HCT116 (cell line): ENCODE data around the gene ZNF655. TPM values are rescaled to one million over a fixed set of nuclear protein-coding genes. Genes with fewer than 3 reads are reported as not detected.
"Not testable (repeated sequence)": the region's sequence is repeated elsewhere in the genome, so short reads cannot be mapped to it uniquely, and the experiment has no call there.

Source experiments
- ATAC-seq: fragments of 200-7000 bp; cut with Tn5 transposase; 2 replicates; pipeline ENCODE4 v1.9.1; 2020; ENCODE audit warnings: mild to moderate bottlenecking, moderate library complexity
- BruUV-seq: library from RNA; stranded (reverse); fragments of 400-500 nt; replicated peaks from 2 replicates; lab custom pipeline; 2021; lab: Mats Ljungman, UMichigan
- CTCF ChIA-PET: fragments of 300-600 bp; sonication (Branson Sonifier 250); formaldehyde crosslinking; loops from one replicate; lab custom pipeline; 2021; ENCODE audit warnings: antibody characterized with exemption; lab: Charles Lee
- POLR2A ChIA-PET: fragments of 300-600, 350-600 bp; sonication (Branson Sonifier 250); formaldehyde crosslinking; loops from one replicate; lab custom pipeline; 2021; ENCODE audit warnings: antibody characterized with exemption; lab: Charles Lee
- RAD21 ChIA-PET, 2 experiments: fragments of 300-600 bp; sonication (Branson Sonifier 250); formaldehyde crosslinking; loops; one replicate each; lab custom pipeline; 2023; ENCODE audit warnings: low total read pairs in 2 of 2; ENCODE audit not compliant: uncharacterized antibody in 2 of 2, unreplicated experiment in 2 of 2, low non-redundant PET in 1 of 2; lab: Charles Lee
- DNase-seq: peaks from one replicate; pipeline ENCODE4 v3.0.0-alpha.2; 2010; ENCODE audit warnings: low read depth, low spot score
- H2AFZ ChIP-seq: fragments of 200-600 bp; shearing (Covaris generic), sonication (generic); 2 replicates; pipeline ENCODE4 v1.6.1; 2017; ENCODE audit warnings: low read depth, mixed run types, mixed read lengths, antibody characterized with exemption, low read length; ENCODE audit not compliant: poor library complexity, severe bottlenecking
- H3K27ac ChIP-seq: 2 replicates; pipeline ENCODE4 v1.5.1; 2012; ENCODE audit warnings: low read depth, low read length
- H3K27me3 ChIP-seq: fragments of 200-600 bp; sonication (generic); 2 replicates; pipeline ENCODE4 v1.6.1; 2016; ENCODE audit warnings: mixed run types, low read length, mixed read lengths; ENCODE audit not compliant: insufficient read depth
- H3K36me3 ChIP-seq, 2 experiments: fragments of 200-500 bp in 1 of 2; fragments of 200-600 bp in 1 of 2; sonication (Bioruptor generic) in 1 of 2; sonication (generic) in 1 of 2; 2 replicates each; pipeline versions ENCODE4 v1.5.1 to v1.6.1; 2014 to 2016; ENCODE audit warnings: low read length in 2 of 2, inconsistent platforms in 1 of 2, mixed read lengths in 1 of 2, mixed run types in 1 of 2; ENCODE audit not compliant: insufficient read depth in 2 of 2, control insufficient read depth in 1 of 2
- H3K4me1 ChIP-seq, 2 experiments: fragments of 200-600 bp in 1 of 2; sonication (generic) in 1 of 2; 2 replicates each; pipeline versions ENCODE4 v1.5.1 to v1.6.1; 2012 to 2017; ENCODE audit warnings: low read length in 2 of 2, inconsistent platforms in 1 of 2, mild to moderate bottlenecking in 1 of 2, mixed read lengths in 1 of 2, mixed run types in 1 of 2, moderate library complexity in 1 of 2; ENCODE audit not compliant: insufficient read depth in 2 of 2, control insufficient read depth in 1 of 2
- H3K4me2 ChIP-seq: fragments of 200-600 bp; sonication (generic); 2 replicates; pipeline ENCODE4 v1.6.1; 2017; ENCODE audit warnings: mixed run types, low read length, mixed read lengths
- H3K4me3 ChIP-seq, 2 experiments: fragments of 200-600 bp in 1 of 2; sonication (generic) in 1 of 2; replicated peaks in 1 of 2; 2 replicates each; pipeline ENCODE4 v1.5.1; 2011 to 2016; ENCODE audit warnings: low read length in 2 of 2, control low read depth in 1 of 2, low read depth in 1 of 2, mild to moderate bottlenecking in 1 of 2, mixed read lengths in 1 of 2, mixed run types in 1 of 2
- H3K79me2 ChIP-seq: fragments of 200-600 bp; sonication (generic); 2 replicates; pipeline ENCODE4 v1.6.1; 2017; ENCODE audit warnings: mild to moderate bottlenecking, mixed run types, low read length, moderate library complexity, mixed read lengths; ENCODE audit not compliant: insufficient read depth
- H3K9ac ChIP-seq: fragments of 200-600 bp; sonication (generic); 2 replicates; pipeline ENCODE4 v1.6.1; 2016; ENCODE audit warnings: low read length, mixed read lengths
- H3K9me2 ChIP-seq: fragments of 200-600 bp; sonication (generic), shearing (Covaris generic); 2 replicates; pipeline ENCODE4 v1.6.1; 2017; ENCODE audit warnings: mixed run types, mild to moderate bottlenecking, moderate library complexity; ENCODE audit not compliant: insufficient read depth
- H3K9me3 ChIP-seq, 2 experiments: fragments of 200-500 bp in 1 of 2; fragments of 200-600 bp in 1 of 2; sonication (Bioruptor generic) in 1 of 2; sonication (generic) in 1 of 2; 2 replicates each; pipeline ENCODE4 v1.6.1; 2014 to 2017; ENCODE audit warnings: low read length in 2 of 2, mixed read lengths in 2 of 2, inconsistent platforms in 1 of 2, low read depth in 1 of 2, mild to moderate bottlenecking in 1 of 2, mixed run types in 1 of 2, moderate library complexity in 1 of 2; ENCODE audit not compliant: control insufficient read depth in 1 of 2, insufficient read depth in 1 of 2
- H4K20me1 ChIP-seq: fragments of 200-600 bp; sonication (generic), shearing (Covaris generic); 2 replicates; pipeline ENCODE4 v1.6.1; 2017; ENCODE audit warnings: mixed run types, mild to moderate bottlenecking, moderate library complexity; ENCODE audit not compliant: insufficient read depth
- CBX3 ChIP-seq: IDR thresholded peaks from 2 replicates; pipeline ENCODE4 v1.6.1; 2012; ENCODE audit warnings: low read depth
- CTCF ChIP-seq, 3 experiments: fragments of 200-600 bp in 1 of 3; sonication (generic) in 1 of 3; IDR thresholded peaks in 2 of 3; conservative IDR thresholded peaks in 1 of 3; 2 replicates each; pipeline ENCODE4 v1.5.1; 2012 to 2017; ENCODE audit warnings: low read depth in 2 of 3, low read length in 2 of 3, antibody characterized with exemption in 1 of 3, borderline replicate concordance in 1 of 3, control low read depth in 1 of 3, mild to moderate bottlenecking in 1 of 3, mixed read lengths in 1 of 3, mixed run types in 1 of 3, moderate library complexity in 1 of 3; ENCODE audit not compliant: insufficient read depth in 1 of 3
- EGR1 ChIP-seq: IDR thresholded peaks from 2 replicates; pipeline ENCODE4 v1.6.1; 2012; ENCODE audit warnings: low read depth
- EZH2 ChIP-seq: fragments of 200-600 bp; sonication (generic); IDR thresholded peaks from 2 replicates; pipeline ENCODE4 v1.6.1; 2017; ENCODE audit warnings: antibody characterized with exemption, mixed run types
- FOSL1 ChIP-seq: IDR thresholded peaks from 2 replicates; pipeline ENCODE4 v1.6.1; 2012; ENCODE audit warnings: low read depth
- JUND ChIP-seq: IDR thresholded peaks from 2 replicates; pipeline ENCODE4 v1.6.1; 2012
- POLR2A ChIP-seq: IDR thresholded peaks from 2 replicates; pipeline ENCODE4 v1.7.0; 2011; ENCODE audit warnings: borderline replicate concordance; ENCODE audit not compliant: insufficient read depth, insufficient read length; ENCODE audit errors: extremely low read depth
- POLR2AphosphoS5 ChIP-seq: IDR thresholded peaks from 2 replicates; pipeline ENCODE4 v1.6.1; 2011; ENCODE audit warnings: mild to moderate bottlenecking, low read depth, low read length, moderate library complexity
- RAD21 ChIP-seq: IDR thresholded peaks from 2 replicates; pipeline ENCODE4 v1.6.1; 2012; ENCODE audit warnings: low read depth, mild to moderate bottlenecking
- SP1 ChIP-seq: IDR thresholded peaks from 2 replicates; pipeline ENCODE4 v1.6.1; 2012; ENCODE audit warnings: low read depth
- SRF ChIP-seq: IDR thresholded peaks from 2 replicates; pipeline ENCODE4 v1.6.1; 2012; ENCODE audit warnings: low read depth
- TCF7L2 ChIP-seq: IDR thresholded peaks from 2 replicates; pipeline ENCODE4 v1.7.0; 2011; ENCODE audit warnings: borderline replicate concordance, inconsistent platforms; ENCODE audit not compliant: insufficient read depth, insufficient read length; ENCODE audit errors: extremely low read depth
- YY1 ChIP-seq: IDR thresholded peaks from 2 replicates; pipeline ENCODE4 v1.6.1; 2011; ENCODE audit warnings: low read length, low read depth, moderate library complexity, mild to moderate bottlenecking; ENCODE audit not compliant: insufficient replicate concordance; ENCODE audit errors: extremely low read depth
- ZFX ChIP-seq: fragments of 450-650 bp; IDR thresholded peaks from 2 replicates; pipeline ENCODE4 v1.6.1; 2017
- ZNF274 ChIP-seq: fragments of 200-500 bp; sonication (Bioruptor generic); IDR thresholded peaks from 2 replicates; pipeline ENCODE4 v1.6.1; 2014; ENCODE audit warnings: mild to moderate bottlenecking, low read depth, low read length, inconsistent platforms
- intact Hi-C: fragments of 100-400 bp; cut with micrococcal nuclease; formaldehyde crosslinking; loops from 2 replicates; pipeline ENCODE4 v1.10.0; 2022
- total RNA-seq: library from RNA; stranded (reverse); gene quantifications from one replicate; pipeline ENCODE4 v1.2.1, GENCODE V29; 2021; ENCODE audit not compliant: unreplicated experiment
- TF ChIP-seq, protein P1 (sequence below): IDR thresholded peaks from 2 replicates; pipeline ENCODE4 v1.6.1; 2011; ENCODE audit warnings: mild to moderate bottlenecking, low read length, moderate library complexity; ENCODE audit not compliant: insufficient replicate concordance; ENCODE audit errors: extremely low read depth
- TF ChIP-seq, protein P2 (sequence below): IDR thresholded peaks from 2 replicates; pipeline ENCODE4 v1.6.1; 2012
- TF ChIP-seq, protein P3 (sequence below): IDR thresholded peaks from 2 replicates; pipeline ENCODE4 v1.6.1; 2012

ZNF655 gene
- total RNA-seq, 1 experiment from 2014 or later = 45.0 TPM

DNA sequence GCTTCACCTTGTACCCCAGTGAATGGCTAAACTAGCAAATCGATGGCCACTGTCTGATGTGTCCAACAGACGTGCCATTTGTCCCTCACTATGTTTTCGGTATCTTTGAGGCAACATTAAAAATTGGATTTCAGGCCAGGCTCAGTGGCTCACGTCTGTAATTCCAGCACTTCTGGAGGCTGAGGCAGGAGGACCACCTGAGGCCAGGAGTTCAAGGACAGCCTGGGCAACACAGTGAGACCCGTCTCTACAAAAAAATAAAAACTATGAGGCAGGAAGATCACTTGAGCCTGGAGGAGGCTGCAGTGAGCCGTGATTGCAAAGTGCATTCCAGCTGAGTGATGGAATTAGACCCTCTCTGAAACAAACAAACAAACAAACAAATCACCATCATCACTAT lies 14.5 kb upstream of the ZNF655 start:
- TF ChIP-seq SP1 = no peak
- no peak for TF ChIP-seq JUND
- TF ChIP-seq POLR2A = no peak
- TF ChIP-seq, protein P1, sequence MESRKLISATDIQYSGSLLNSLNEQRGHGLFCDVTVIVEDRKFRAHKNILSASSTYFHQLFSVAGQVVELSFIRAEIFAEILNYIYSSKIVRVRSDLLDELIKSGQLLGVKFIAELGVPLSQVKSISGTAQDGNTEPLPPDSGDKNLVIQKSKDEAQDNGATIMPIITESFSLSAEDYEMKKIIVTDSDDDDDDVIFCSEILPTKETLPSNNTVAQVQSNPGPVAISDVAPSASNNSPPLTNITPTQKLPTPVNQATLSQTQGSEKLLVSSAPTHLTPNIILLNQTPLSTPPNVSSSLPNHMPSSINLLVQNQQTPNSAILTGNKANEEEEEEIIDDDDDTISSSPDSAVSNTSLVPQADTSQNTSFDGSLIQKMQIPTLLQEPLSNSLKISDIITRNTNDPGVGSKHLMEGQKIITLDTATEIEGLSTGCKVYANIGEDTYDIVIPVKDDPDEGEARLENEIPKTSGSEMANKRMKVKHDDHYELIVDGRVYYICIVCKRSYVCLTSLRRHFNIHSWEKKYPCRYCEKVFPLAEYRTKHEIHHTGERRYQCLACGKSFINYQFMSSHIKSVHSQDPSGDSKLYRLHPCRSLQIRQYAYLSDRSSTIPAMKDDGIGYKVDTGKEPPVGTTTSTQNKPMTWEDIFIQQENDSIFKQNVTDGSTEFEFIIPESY = no peak
- no peak for TF ChIP-seq SRF
- TF ChIP-seq, protein P2, sequence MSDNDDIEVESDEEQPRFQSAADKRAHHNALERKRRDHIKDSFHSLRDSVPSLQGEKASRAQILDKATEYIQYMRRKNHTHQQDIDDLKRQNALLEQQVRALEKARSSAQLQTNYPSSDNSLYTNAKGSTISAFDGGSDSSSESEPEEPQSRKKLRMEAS = no peak
- no peak for TF ChIP-seq YY1
- no peak for TF ChIP-seq EZH2
- no peak for TF ChIP-seq ZNF274
- TF ChIP-seq CTCF (IDR thresholded peaks at IDR 0.05 in 2 of 3, conservative IDR thresholded peaks at IDR 0.05 in 1 of 3; ENCODE audit: borderline replicate concordance in 1 of 3, insufficient read depth in 1 of 3, low read depth in 2 of 3, low read length in 2 of 3) = no peak
- no peak for TF ChIP-seq CBX3
- TF ChIP-seq ZFX = no peak
- no peak for TF ChIP-seq TCF7L2
- TF ChIP-seq, protein P3, sequence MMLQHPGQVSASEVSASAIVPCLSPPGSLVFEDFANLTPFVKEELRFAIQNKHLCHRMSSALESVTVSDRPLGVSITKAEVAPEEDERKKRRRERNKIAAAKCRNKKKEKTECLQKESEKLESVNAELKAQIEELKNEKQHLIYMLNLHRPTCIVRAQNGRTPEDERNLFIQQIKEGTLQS = no peak
- TF ChIP-seq POLR2AphosphoS5 = no peak
- TF ChIP-seq EGR1 = no peak
- no peak for TF ChIP-seq RAD21
- no peak for TF ChIP-seq FOSL1
- ATAC-seq = no peak
- Histone ChIP-seq H3K9me2 (no peaks in the 10 kb centered on the region), H3K27me3 (no peaks in the 10 kb centered on the region), H3K4me2 (no peak overlapping the region), H2AFZ (no peak overlapping the region), H3K4me3 (no peak overlapping the region), H3K36me3 (no peaks in the 10 kb centered on the region; a peak in 2 of 4 replicates), H3K4me1 (no peaks in the 10 kb centered on the region), H4K20me1 (no peaks in the 10 kb centered on the region), H3K79me2 (no peaks in the 10 kb centered on the region), H3K9ac (no peak overlapping the region), H3K27ac (no peak overlapping the region), H3K9me3 (peaks cover 7 to 13% of the 10 kb centered on the region in 2 experiments; a peak in 2 of 4 replicates)
- ChIA-PET POLR2A (interaction anchor here (0.7 kb wide), 1 partner anchor 15 kb away, joined by 4 read pairs; the partner anchor contains the start of gene ZNF655), RAD21 (no interaction called here), CTCF (no interaction called here)
- intact Hi-C loops = no loop called here
- no TSS peak for BruUV-seq
- DNase-seq = no peak

DNA sequence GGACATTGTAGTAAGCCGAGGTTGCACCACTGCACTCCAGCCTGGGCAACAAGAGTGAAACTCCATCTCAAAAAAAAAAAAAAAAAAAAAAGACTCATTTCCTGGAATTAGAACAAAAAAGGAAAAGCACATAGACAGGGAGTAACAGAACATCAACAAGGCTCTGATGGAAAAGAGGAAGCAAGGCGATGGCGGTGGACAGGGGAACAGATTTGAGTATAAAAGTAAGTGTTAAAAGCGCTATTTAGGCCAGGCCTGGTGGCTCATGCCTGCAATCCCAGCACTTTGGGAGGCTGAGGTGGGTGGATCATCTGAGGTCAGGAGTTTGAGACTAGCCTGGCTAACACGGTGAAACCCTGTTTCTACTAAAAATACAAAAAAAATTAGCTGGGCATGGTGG lies 13.1 kb upstream of the ZNF655 start:
- POLR2A ChIA-PET = interaction anchor here (0.7 kb wide), 2 partner anchors 48 to 99 kb away, joined by 3 read pairs; no protein-coding TSS in a partner anchor
- BruUV-seq, RAD21 ChIA-PET: not testable (repeated sequence)

More for the DNA sequence above, 13.1 kb upstream of the ZNF655 start:
- H3K9ac ChIP-seq, H4K20me1 ChIP-seq, H3K4me3 ChIP-seq, H3K27ac ChIP-seq, H3K79me2 ChIP-seq, DNase-seq, H3K9me2 ChIP-seq, intact Hi-C loops, ATAC-seq, H2AFZ ChIP-seq, H3K4me2 ChIP-seq, H3K36me3 ChIP-seq, CTCF ChIA-PET, H3K4me1 ChIP-seq, H3K27me3 ChIP-seq: not testable (repeated sequence)
- peaks cover 6 to 13% of the 10 kb centered on the region in 2 experiments; a peak in 2 of 4 replicates for H3K9me3 ChIP-seq
